NCI-H446 treated with DMSO at 0.1 percent for 48 hours (cell line): ENCODE data around the gene SAA1.
"Not testable (repeated sequence)": the region's sequence is repeated elsewhere in the genome, so short reads cannot be mapped to it uniquely, and the experiment has no call there.

Experiments used
- DNase-seq: peaks from one replicate; lab custom pipeline; 2025; lab: John Stamatoyannopoulos, UW

SAA1 gene

DNA sequence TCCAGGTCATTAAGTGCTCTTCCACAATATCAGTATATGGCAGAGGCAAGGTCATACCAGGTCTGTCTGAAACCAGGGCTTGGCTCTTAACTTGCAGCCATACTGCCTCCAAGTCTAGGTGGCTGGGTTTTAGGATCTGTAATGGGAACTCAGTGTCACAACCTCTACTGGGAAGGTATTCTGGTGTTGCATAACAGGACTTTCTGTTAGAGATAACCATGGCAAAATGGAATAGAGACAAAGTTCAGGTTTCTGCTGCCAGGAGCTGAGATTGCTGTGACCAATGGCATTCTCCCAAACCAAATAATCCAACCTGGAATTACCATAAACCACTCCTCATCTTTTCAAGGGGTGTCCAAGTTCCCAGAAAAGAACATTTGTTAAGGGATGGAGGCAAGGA is 6.8 kb upstream of the SAA1 start:
- no peak for DNase-seq

GRCh38 chr11:18261721-18262120 is 4.3 kb upstream of the SAA1 start:
- DNase-seq, result no peak

DNA sequence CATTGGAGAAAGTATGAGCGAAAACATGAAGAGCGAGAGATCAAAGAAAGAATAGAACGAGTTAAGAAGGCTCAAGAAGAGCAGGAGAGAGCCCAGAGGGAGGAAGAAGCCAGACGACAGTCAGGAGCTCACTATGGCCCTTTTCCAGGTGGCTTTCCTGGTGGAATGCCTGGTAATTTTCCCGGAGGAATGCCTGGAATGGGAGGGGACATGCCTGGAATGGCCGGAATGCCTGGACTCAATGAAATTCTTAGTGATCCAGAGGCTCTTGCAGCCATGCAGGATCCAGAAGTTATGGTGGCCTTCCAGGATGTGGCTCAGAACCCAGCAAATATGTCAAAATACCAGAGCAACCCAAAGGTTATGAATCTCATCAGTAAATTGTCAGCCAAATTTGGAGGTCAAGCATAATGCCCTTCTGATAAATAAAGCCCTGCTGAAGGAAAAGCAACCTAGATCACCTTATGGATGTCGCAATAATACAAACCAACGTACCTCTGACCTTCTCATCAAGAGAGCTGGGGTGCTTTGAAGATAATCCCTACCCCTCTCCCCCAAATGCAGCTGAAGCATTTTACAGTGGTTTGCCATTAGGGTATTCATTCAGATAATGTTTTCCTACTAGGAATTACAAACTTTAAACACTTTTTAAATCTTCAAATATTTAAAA is 3.2 kb upstream of the SAA1 start:
- not testable (repeated sequence) for DNase-seq

DNA sequence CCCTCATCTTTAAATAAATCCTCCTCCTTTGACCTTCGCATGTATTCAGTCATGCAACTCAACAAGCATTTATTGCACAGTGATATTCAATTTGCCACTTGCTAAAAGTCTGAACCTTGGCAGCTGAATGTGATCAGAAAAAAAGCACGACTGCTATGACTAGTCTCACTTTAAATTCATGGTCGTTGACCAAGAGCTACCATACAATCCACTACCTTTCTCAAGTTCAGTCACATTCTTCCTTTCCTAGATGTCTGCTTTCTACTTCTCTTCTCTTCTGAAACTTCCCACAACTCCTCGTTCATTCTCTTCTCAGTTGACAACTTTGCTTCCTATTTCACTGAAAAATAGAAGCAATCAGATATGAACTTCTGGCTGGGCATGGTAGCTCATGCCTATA is 2.0 kb upstream of the SAA1 start:
- DNase-seq, result no peak

- no peak for DNase-seq
Measured at GRCh38 chr11:18264677-18265555, 1.1 kb upstream of the SAA1 start.

GRCh38 chr11:18267335-18268133 is 1.5 kb downstream of the SAA1 start:
- not testable (repeated sequence) for DNase-seq

GRCh38 chr11:18269252-18269651 is 3.2 kb downstream of the SAA1 start:
- DNase-seq, result not testable (repeated sequence)

GRCh38 chr11:18270102-18270501 is 4.0 kb downstream of the SAA1 start:
- no peak for DNase-seq

- no peak for DNase-seq
Measured at GRCh38 chr11:18271206-18271605, 5.1 kb downstream of the SAA1 start.

DNA sequence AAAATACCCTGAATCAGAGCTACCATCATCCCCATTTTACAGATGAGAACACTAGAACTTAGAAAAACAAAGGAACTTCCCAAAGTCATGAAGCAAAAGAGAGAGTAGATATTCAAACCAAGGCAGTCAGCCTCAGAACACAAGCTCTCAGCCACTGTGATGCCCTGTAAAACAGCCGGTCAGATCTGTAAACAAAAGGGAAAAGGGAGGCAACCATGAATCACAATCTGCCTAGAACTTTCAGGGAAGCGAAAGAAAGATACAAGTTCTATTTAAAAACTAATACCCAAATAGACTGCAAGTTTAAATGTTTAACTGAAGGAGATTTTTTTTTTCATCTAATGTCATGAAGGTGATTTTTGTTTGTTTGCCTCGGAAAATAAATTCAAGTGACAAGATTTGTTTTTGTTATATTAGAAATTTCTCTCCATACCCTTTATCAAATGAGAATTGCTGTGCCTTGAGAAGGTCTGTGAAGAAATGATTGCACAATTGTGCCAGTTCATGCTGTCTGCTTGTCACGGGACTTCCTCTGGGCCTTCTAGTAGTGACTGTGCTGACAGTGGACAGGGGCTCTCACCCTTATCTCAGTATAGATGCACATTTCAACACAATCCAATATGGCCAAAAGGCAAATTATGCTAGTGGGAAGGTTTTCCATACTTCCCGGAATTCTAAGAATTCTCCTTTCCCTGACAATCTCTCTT is 11.7 kb downstream of the SAA1 start:
- DNase-seq, result no peak

GRCh38 chr11:18280438-18281045 is 14.5 kb downstream of the SAA1 start:
- no peak for DNase-seq

GRCh38 chr11:18282626-18283025 is 16.6 kb downstream of the SAA1 start:
- DNase-seq, result no peak

GRCh38 chr11:18285841-18286240 is 19.8 kb downstream of the SAA1 start:
- DNase-seq, result no peak

DNA sequence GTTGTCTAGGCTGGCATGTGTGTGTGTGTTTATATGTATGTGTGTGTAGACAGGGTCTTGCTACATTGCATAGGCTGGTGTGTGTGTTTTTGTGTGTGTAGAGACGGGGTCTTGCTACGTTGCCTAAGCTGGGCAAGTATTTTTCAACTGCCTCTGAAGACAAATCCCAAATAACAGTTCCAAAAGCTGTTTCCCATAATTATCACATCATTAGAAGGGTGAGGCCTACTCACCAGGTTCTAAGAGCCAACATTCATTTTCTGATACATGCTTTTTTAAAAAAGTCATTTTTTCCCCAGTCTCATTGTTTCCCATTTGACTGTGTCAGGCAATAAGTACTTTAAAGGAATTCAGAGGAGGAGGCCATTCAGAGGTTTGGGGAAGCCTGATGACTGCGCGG is 22.8 kb downstream of the SAA1 start:
- no peak for DNase-seq

GRCh38 chr11:18294862-18295261 is 28.8 kb downstream of the SAA1 start:
- no peak for DNase-seq

- no peak for DNase-seq
Measured at GRCh38 chr11:18295316-18295715, 29.3 kb downstream of the SAA1 start.

GRCh38 chr11:18299721-18300120 is 33.7 kb downstream of the SAA1 start:
- no peak for DNase-seq

GRCh38 chr11:18304745-18305144 is 38.7 kb downstream of the SAA1 start:
- DNase-seq, result no peak

DNA sequence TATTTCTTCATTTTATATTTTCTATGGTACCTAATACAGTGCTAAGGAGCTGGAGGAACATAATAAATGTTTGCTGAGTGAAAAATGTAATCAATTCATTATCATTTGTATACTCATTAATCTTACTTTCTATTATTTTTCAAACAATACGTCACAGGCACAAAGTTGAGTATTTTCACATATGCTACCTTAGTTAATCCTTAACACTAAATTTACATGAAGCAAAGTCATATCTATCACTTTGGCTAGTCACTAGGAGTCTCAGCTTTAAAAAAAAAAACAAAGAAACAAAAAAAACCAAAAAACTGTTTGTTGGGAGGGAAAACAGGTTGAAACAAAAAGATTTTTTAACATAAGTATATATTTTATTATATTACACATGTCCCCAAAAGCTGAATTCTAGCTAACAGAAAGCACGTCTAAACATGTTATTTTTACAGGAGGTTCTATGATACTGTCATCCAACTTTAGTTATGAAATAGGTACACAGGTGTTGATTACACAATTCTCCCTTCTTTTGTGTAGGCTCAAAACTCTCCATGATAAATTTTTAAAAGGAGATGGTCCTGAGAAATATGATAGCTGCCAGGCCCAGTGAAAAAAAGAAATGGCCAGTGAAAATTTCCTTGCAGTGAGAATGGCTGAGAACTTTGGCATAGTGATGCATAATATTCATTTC is 41.5 kb downstream of the SAA1 start:
- DNase-seq, result no peak

- no peak for DNase-seq
Measured at GRCh38 chr11:18308242-18308641, 42.2 kb downstream of the SAA1 start.

DNA sequence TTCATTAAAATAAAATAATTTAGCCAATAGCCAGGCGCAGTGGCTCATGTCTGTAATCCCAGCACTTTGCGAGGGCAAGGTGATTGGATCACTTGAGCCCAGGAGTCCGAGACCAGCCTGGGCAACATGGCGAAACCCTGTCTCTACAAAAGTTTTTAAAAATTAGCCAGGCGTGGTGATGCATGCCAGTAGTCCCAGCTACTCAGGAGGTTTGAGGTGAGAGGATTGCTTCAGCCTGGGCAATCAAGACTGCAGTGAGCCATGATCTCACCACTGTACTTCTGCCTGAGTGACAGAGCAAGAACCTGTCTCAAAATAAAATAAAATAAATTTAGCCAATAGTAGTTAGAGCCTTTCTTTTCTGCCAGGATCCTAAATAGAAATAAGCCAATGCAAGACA is 43.6 kb downstream of the SAA1 start:
- DNase-seq, result no peak
